Head of caudate nucleus (tissue), 42 donors: Measurements from ENCODE around the gene XYLB.
"Not testable (repeated sequence)": the region's sequence is repeated elsewhere in the genome, so short reads cannot be mapped to it uniquely, and the experiment has no call there.

Source experiments
- DNase-seq, 42 donors: peaks; one replicate each; pipeline versions ENCODE4 v3.0.0 to v3.0.0-alpha.2; 2020 to 2021; ENCODE audit warnings: mixed read lengths in 7 of 42
- intact Hi-C: fragments of 100-400 bp; cut with DNase I; formaldehyde crosslinking; loops from one replicate; pipeline ENCODE4 v1.15.0; 2022

The XYLB gene

DNA sequence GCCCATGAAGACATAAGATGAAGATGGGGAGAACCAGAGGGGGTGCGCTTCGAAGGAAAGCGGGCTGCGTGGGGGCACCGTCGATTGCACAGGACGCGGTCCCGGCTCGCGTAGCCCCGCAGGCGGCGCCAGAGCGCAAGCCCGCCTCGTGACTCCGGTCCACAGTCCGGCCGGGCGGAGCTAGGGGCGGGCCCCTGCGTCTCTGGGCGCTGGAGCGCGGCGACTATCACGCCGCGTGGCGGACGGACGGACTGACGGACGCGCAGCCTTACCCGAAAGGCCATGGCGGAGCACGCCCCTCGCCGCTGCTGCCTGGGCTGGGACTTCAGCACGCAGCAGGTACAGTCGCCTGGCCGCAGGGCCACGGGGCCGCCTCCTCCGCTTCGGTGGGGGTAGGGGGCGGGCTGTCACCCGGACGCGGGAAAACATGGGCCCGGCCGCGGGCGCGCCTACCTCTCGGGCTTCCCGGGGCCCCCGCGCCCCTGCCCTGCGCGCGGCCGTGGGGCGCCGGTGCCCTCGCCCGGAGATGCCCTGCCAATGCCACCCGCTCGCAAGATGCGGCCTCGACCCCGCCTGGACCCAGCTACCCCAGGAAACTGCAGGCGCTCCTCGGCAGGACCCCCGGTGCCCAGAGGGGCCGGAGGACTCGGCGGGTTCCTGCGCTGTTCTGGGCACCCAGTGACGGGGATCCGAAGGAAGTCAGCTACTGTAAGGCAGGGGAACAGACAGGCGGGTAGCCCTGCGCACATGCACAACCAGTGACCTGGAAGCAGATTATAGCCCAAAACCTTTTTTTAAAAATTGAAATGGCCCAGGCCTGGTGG, at the start of gene XYLB:
XYLB (plus strand) TSS at position 199 of the 824 bp plus-strand sequence; CDS start at position 283, 84 bp downstream.
- peak; percentile 52 to 92 (median 84) for DNase-seq
- intact Hi-C loops: loop anchor here (5.0 kb wide), 3 partner anchors 106 to 151 kb away; partner anchors contain the start of genes ACVR2B and EXOG

DNA sequence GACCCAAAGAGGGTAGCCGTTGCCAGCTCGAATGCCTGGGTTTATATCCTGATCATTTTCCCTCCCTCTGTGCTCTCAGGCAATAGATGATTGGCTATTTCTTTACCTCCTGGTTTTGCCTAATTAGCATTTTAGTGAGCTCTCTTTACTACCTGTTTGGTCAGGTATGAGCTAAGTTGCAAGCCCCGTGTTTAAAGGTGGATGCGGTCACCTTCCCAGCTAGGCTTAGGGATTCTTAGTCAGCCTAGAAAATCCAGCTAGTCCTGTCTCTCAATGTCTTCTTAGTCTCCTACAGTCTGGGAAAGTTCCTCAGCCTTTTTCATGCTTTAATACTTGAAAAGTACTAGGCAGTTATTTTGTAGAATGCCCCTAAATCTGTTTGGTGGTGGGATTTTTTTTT, 49.5 kb upstream of the XYLB start:
- DNase-seq, intact Hi-C loops: not testable (repeated sequence)

DNA sequence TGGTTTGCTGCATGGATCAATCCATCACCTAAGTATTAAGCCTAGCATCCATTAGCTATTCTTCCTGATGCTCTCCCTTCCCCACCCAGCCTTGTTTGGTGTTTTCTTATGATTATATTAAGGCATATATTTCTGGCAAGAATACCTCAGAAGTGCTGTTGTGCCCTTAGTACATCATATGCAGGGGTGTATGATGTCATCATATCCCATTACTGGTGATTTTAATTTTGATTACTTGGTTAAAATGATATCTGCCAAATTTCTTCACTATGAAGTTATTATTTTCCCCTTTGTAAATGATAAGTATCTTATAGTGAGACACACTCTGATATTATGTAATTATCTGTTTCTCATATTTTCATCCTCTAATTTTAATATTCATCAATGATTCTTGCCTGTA, 49.0 kb upstream of the XYLB start:
- intact Hi-C loops: no loop called here
- no peak for DNase-seq

DNA sequence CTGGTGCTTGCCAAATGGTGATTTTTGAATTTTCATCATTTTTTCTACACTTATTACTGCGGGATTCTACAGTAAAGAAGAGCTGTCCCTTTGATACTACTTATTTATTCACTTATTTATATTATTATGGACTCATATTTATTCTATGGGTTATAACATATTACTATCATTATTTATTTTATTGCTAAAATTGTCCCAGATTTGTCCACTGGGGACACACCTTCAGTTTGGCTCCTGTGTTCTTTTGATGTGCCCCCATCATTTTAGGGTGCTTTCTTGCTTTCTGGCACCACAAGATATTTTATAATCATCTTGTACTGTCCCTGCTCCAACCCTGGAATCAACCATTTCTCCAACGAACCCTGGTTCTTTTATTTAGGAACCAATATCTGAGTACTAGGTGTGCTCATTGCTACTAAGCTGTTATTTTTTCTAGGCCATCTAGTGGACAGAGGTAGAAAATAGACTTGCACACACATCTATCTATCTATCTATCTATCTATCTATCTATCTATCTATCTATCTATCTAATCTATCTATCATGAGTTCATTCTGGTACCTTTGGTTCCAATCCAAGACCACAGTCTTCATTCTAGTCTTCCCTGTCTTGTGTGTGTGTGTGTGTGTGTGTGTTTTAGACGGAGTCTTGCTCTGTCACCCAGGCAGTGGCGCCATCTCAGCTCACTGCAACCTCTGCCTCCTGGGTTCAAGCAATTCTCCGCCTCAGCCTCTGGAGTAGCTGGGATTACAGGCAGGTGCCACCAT, 48.5 kb upstream of the XYLB start:
- peak in 1 of 42 donors; percentile 9 for DNase-seq
- intact Hi-C loops: no loop called here

DNA sequence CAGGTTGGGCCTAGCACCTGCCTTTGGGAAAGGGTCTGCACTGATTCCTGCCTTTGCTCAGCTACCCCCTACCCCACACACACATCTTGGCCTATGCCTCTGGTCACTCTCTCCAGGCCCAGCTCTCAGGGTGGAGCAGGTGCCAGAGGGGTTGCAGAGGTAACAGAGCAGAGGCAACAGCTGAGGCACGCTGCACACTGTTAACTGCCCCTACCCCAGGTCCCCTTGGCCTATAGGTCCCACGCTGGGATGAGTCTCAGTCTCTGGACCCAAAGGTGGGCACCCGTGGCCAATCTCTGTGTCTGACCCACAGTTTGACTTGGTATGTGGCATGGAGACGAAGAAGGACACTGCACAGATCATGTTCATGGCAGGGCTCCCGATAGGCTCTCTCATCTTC, 39.6 kb upstream of the XYLB start:
- no peak for DNase-seq
- intact Hi-C loops: no loop called here

DNA sequence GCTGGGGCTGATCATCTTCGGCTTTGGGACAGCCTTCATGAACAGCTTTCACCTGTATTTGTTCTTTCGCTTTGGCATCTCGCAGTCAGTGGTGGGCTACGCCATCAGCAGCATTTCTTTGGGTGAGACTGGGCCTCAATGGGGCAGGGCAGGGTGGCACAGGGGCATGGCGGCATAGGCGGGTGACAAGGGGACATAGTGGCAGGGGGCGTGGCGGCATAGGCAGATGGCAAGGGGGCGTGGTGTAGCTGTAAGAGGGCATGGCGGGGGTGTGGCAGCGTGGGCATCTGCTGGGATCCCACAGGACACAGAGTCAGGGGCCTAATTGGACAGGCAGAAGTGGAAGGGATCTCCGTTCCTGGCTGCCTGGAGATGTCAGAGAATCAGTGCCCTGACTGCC, 39.0 kb upstream of the XYLB start:
- DNase-seq: peak in 1 of 42 donors; percentile 21
- intact Hi-C loops: no loop called here

DNA sequence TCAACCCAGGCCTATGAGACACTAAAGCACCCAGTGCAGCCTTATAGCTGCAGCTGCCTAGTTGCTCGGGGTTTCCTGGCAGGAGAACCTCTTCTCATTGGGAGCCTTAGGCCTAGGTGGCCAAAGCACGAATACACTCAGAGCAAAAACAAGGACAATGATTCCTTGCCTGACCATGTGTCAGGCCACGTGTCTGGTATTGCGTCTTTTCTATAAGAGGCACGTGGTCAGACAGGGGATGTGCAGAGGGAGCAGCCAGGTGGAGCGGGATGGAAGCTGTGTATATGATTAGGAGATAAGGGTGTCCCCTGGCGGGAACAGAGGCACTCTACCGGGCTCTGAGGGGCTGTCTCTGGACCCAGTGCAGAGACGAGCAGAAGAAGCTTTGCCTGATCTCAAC, 38.1 kb upstream of the XYLB start:
- no peak for DNase-seq
- intact Hi-C loops: no loop called here

DNA sequence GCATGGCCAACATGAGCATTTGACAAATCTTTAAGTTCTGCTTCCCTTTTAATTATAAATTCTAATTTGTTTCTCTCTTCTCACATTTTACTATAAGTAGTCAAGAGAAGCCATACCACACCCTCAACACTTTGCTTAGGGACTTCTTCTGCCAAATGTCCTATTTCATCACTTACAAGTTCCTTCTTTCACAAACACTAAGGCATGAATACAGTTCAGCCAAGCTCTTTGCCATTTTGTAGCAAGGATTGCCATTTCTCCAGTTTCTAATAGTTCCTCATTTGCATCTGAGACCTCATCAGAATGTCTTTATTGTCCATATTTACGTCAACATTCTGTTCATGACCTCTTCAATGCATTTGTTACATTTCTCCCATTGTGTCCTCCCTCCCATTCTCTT, 35.1 kb upstream of the XYLB start:
- intact Hi-C loops: no loop called here
- DNase-seq: no peak

DNA sequence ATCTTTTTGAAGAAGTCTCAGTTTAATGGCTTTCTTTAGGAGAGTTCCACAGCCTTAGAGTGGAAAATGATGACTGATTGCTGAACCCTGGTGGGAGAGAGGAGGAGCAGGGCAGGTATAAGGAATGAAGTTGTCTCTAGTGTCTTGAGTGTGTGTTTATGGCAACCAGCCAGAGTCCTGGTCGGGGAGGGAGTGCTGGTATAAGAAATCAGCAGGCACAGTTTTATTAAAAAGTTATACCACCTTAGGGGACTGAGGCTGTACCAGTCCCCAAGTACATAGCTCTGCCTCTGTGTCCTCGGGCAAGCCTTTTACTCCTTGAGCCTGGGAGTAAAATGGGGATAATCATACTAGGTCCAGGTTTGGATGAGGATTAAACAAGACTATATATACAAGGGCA, 34.6 kb upstream of the XYLB start:
- DNase-seq: peak in 1 of 42 donors; percentile 15
- intact Hi-C loops: no loop called here

DNA sequence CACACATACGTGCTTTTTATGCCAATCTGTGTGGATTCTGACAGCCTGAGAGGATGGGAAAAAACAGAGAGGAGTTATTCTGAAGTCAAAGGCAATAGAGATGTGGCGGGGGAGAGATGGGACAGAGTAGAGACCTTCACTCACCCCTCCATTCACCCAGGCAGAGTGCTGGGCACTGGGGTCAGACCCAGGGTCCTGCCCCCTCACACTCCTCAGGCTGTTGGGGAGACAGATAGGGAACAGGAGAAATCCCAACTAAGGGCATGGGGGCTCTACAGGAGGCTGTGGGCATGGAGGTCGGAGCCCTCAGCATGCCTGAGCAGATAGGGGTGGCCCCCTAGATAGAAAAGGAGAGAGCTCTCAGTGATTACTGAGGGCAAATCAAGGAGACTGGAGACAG, 34.2 kb upstream of the XYLB start:
- no peak for DNase-seq
- intact Hi-C loops: no loop called here

DNA sequence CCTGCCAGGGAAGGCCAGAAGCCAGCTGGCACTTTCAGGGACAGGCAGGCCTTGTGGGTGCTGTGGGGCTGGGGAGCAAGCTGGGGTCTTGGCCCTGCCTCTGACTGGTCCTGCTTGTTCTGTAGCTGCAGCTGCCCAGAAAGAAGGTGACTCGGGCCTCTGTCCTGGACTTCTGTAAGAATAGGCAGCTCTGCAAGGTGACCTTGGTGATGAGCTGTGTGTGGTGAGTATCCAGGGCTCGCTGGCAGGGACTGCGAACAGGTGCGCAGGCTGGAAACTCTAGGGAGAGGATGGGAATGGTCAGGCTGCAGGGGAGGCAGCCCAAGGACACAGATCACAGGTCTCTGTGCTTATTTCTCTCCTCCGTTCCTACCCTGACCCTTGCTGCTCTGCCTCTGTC, 33.3 kb upstream of the XYLB start:
- intact Hi-C loops: no loop called here
- DNase-seq: no peak

DNA sequence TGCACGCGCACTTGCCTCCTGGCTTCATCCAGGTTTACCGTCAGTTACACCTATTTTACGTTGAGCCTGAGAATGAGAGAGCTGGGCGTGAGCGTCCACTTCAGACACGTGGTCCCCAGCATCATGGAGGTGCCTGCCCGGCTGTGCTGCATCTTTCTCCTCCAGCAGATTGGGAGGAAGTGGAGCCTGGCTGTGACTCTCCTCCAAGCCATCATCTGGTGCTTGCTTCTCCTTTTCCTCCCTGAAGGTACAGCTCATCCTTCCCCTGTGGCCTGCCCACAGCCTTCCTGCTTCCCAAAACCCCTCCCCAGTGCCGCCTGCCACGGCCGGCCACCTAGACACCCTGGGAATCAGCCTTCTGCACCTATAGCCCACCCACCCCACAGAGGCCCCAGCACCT, 32.9 kb upstream of the XYLB start:
- intact Hi-C loops: no loop called here
- DNase-seq: no peak

DNA sequence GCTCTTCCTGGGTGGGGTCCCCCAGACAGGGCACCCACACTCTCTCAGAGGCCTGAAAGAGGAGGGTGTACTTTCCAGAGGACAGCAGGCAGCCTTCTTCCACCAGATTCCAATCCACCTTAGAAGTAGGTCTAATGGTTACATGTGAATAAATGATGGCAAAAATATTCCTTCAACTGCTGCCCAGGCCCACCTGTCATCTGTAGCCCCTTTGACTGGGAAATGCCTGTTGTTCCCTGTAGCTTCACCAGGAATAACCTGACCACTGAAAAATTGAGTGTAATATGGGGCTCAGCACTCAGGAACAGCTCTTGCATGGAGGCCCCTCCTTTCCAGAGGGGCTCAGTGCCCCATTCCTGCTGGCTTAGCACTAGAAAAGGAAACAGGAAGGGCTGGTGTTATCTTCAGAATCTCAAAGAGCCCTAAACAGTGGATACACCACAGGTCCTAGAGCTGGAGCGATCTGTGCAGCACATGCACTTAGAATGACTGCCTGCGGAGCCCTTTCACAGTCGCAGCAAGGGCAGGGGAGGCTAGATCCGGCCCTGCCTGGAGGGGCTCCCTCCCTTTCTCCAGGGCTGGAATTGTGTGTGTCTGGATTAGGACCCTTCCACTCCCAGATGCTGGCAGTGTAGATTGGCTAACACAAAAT, 32.3 kb upstream of the XYLB start:
- intact Hi-C loops: no loop called here
- peak in 1 of 42 donors; percentile 22 for DNase-seq

DNA sequence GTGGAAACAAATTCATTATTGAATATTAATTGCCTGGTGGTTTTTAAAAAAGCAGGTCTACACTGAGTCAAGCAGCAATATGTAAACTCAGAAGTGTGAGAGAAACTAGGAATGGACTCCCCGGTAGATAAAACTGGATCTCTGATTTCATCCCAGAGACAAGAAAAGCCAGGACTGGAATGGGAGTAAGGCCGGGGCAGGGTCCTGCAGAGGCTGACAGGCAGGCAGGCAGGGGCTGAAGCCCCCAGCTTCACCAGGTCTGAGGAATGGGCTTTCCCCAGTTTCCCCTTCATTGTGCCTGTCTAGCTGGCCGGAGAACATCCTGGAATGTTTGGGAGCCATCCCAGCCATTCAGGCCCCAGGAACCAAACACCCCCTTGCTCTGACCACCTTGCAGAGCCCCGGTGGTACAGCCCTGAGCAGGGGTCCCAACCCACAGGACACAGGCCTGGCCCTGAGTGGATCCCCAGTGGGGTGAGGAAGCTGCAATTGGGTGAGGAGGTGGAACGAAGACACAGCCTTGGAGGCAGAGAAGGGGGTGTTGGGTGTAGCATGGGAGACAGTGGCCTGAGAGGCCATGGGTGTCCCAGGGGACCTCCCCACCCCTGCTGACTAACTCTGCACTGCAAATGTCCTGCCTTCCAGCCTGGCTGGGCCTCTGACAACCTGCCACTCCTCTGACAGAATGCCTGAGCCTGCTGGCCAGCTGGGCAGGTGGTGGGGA, 31.7 kb upstream of the XYLB start:
- peak in 1 of 42 donors; percentile 14 for DNase-seq
- intact Hi-C loops: no loop called here

DNA sequence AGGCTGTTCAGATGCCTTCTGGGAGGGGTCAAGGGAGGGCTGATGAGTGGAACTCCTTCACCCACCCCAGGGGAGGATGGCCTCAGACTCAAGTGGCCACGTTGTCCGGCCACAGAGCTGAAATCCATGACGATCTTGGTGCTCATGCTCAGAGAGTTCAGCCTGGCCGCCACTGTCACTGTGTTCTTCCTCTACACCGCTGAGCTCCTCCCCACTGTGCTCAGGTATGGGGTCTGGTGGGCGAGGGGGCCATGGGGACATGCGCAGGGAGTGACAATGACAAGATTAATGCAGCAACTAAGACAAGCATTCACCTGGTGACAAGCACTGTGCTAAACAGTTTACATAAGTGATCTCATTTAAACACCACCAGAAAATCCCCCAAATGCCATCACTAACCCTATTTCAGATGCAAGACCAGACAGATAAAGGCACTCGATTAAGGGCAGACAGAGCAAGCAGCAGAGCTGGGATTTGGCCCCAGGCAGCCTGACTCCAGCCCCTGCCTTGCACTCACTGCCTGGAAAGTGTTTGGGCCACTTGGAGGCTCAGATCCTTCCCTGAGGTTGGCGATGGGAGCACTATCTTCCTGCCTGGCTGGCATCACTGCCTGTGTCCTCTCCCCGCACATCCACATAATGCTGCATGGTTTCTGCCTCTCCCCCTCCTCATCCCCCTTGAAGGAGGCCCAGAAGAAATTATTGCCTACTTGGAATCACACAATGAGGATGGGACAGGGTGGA, 30.9 kb upstream of the XYLB start:
- intact Hi-C loops: no loop called here
- DNase-seq: peak in 1 of 42 donors; percentile 33

DNA sequence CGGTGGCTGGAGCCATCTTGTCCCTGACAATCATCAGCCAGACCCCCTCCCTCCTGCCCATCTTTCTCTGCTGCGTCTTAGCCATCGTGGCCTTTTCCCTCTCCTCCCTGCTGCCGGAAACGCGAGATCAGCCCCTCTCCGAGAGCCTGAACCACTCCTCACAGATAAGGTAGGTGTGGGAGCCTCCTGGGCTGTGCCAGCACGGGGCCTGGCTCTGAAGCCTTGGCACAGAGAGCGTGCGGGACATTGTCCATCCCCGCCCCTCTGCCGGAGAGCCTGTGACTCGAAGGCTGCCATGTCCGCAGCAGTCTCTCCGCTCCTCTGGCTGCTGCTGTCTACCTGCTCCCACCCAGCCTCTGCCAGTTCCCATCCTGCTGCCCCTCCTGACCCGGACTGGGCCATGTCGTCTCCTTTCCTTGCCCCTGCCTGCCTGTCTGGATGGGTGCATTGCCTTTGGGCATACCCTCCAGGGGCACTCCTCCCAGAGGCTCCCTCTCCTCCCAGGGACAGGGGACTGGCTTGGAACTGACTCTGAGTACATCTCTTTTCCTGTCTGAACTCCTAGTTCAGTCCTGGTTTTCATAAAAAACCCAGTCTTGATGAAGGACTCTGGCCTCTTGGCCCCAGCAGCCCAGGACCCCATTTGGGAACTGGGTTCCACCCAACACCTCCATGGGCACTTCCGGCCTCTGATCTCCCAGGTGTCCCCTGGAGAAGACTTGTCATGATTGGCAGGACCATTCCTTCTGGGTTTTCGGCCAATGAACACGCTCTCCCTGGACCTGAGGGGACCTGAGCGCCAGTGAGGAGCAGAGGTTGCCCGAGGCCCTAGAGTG, 30.0 kb upstream of the XYLB start:
- peak in 1 of 42 donors; percentile 27 for DNase-seq
- intact Hi-C loops: no loop called here

DNA sequence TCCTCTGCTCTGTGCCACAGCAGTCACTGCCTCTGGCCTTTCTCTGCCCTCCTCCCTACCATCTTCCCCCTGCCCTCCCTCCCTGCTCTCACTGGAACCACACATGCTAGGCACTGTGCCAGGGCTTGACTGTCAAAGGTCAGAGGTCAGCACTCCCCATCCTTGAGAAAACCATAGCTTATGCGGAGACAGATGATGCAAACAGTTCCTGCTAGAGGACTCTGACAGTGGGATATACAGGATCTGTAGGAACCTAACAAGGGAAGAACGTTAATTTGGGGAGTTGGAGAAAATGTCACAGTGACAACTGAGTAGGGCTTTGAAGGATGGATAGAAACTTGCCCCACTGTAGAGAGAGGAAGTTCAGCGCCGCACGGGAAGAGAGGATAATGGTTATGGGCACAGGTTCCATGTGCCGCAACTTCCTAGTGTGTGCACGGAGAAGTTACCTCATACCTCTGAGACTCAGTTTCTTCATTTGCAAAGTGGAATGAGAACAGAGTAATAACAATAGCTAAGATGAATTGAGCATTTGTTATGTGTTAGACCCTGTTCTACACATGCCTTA, 29.3 kb upstream of the XYLB start:
- peak in 1 of 42 donors; percentile 5 for DNase-seq
- intact Hi-C loops: no loop called here
